HG02588 (cell line): Measurements from ENCODE around the gene CLEC2L.

Source experiments
- ATAC-seq: cut with Tn5 transposase; IDR thresholded peaks from one replicate; pipeline ENCODE4 v1.9.1; 2021; ENCODE audit warnings: mild to moderate bottlenecking, moderate library complexity; ENCODE audit not compliant: unreplicated experiment

Gene CLEC2L

GRCh38 chr7:139523199-139523941 is at the start of gene CLEC2L:
Gene CLEC2L (plus strand): TSS chr7:139523685. CDS start chr7:139523928, 243 bp downstream.
- no peak for ATAC-seq

DNA sequence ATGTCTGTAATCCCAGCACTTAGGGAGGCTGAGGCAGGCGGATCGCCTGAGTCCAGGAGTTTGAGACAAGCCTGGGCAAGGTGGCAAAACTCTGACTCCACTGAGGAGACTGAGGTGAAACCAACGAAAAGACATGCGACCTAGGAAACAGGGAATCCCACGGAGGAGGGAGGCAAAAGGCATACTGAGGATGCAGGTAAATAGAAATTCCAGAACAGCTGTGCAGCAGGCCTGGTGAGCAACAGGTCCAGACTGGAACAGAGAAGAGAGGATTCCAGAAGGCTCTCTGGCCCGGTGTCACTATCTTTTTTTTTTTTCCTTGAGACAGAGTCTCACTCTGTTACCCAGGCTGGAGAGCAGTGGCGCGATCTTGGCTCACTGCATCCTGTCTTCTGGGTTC is 47.3 kb upstream of the CLEC2L start:
- ATAC-seq, result no peak

DNA sequence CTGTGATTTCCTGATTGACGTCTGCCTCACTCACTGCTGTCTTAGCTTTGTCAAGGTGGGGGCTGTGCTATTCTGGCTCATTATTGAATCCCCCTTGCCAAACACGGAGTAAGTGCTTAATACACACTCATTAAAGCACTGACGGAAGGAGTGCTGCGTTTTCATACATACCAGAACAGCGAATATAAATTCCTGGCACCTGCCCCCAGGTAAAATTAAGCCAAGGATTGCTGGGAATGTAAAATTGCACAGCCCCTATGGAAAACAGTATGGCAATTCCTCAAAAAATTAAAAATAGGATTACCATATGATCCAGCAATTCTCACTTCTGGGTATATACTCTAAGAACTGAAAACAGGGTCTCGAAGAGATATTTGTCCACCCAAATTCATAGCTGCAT is 46.6 kb upstream of the CLEC2L start:
- ATAC-seq, result no peak

GRCh38 chr7:139479620-139480019 is 43.9 kb upstream of the CLEC2L start:
- no peak for ATAC-seq

DNA sequence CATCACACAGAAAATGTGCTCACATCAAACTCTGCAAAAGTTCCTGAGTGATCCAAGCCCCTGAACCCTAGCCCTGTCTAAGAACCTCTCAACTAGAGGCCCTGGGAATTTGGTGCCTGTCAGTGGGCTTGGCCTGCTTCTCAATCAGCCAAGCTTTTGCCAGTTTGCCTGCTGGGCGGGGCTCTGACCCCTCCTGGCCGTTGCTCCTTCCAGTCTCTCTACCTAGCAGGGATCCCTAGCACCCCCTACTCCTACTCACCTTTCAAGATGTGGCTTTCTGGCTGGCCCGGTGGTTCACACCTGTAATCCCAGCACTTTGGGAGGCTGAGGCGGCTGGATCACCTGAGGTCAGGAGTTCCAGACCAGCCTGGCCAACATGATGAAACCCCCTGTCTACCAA is 42.1 kb upstream of the CLEC2L start:
- ATAC-seq, result no peak

DNA sequence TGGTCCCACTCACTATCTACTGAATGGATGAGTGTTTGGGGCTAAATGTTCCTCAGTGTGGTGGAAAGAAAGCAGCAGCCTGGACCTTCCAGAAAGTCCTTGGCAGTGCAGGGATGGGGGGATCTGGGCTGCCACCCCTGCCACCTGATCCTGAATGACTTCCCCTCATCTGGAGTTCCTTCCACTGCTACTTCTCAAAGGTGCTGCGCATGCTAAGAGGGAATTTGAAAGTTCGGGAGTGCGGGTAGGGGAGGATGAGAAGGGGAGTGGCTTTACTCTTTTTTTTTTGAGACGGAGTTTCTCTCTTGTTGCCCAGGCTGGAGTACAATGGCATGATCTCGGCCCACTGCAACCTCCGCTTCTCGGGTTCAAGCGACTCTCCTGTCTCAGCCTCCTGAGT is 41.4 kb upstream of the CLEC2L start:
- no peak for ATAC-seq

DNA sequence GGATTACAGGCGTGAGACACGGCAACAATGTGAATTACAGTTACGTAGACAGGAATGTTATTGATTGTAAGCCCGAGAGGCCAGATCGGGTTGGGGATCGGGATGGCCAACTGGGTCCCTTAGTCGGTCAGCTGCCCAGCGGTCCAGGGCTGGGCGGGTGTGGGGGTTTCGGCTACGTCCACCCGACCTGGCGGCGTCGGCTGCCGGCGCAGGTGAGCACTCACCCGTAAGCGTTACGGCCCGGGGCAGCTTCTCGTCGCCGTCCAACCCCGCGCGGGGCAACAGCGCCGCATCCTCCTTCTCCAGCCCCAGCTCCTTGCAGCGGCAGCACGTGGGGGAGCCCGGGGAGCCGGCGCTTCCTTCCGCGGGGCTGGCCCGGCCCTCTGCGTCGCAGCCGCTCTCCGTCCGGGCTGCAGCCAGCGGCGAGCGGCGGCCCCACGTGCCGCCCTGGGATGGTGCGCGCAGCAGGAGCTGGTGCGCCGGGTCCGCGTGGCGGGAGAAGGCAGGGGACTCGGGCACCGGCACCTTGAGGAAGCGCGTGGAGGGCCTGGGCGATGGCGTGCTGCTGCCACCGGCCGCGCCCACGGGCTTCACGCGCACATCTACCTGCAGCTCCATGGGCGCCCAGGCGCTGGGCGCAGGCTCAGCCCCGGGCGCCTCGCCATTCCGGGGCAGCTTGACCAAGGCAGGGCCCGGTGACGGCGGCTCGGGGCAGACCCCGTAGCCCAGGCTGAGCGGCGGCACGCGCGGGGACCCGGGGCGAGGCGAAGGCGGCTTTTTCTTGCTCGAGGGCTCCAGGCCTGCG is 40.6 kb upstream of the CLEC2L start:
- ATAC-seq, result peak; percentile 26

DNA sequence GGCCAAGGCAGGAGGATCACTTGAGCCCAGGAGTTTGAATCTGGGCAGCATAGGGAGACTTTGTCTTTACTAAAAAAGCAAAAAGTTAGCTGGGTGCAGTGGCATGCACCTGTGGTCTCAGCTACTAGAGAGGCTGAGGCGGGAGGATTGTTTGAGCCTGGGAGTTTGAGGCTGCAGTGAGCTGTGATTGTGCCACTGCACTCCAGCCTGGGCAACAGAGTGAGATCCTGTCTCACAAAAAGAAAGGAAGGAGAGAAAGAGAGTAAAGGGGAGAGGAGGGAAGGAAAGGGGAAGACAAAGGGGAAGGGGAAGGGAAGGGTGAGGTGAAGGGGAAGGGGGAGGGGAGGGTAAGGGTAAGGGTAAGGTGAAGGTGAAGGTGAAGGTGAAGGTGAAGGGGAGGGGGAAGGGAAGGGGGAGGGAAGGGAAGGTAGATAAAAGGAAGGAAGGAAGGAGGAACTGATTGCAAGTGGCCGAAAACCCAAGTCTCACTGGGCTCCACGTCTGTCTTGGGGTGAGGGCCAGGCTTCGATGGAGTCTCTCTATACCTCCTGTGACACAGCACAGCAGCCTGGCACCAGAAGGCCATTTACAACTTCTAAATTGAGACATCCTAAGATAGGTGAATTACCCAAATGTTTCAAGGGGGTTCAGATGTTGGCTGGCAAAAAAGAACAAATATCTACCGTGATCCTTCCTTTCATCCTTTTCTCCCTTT is 36.0 kb upstream of the CLEC2L start:
- ATAC-seq, result no peak

- no peak for ATAC-seq
Measured at GRCh38 chr7:139488810-139489209, 34.7 kb upstream of the CLEC2L start.

- ATAC-seq, result no peak
Measured at GRCh38 chr7:139490130-139490529, 33.4 kb upstream of the CLEC2L start.

- no peak for ATAC-seq
Measured at GRCh38 chr7:139492293-139492692, 31.2 kb upstream of the CLEC2L start.

- ATAC-seq, result peak; percentile 80
Measured at GRCh38 chr7:139494835-139495579, 28.5 kb upstream of the CLEC2L start.

DNA sequence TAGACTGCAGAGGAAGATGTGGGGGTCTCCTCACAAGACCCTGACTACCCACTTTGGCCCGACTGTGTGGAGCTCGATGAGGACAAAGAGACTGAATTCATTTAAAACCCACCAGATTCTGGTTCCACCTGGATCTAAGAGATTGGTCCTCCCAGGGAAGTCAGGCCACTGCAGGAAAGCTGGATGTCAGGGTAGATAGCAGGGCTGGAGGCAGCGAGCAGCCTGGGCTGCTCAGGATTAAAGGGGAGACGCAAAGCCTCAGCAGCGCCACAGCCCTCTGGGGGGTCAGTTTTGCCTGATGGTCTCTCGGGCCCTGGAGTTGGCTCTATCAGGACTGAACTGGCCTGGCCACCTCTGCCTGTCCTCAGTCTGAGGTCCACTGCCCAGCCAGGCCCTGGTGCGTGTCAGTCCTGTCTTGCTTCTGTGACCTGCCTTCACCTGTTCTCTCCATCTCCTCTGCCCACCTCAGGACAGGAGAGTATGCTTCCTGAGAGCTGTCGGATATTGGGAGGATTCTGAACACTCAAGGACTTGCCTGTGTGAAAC is 27.8 kb upstream of the CLEC2L start:
- no peak for ATAC-seq

GRCh38 chr7:139496528-139496927 is 27.0 kb upstream of the CLEC2L start:
- ATAC-seq, result no peak

DNA sequence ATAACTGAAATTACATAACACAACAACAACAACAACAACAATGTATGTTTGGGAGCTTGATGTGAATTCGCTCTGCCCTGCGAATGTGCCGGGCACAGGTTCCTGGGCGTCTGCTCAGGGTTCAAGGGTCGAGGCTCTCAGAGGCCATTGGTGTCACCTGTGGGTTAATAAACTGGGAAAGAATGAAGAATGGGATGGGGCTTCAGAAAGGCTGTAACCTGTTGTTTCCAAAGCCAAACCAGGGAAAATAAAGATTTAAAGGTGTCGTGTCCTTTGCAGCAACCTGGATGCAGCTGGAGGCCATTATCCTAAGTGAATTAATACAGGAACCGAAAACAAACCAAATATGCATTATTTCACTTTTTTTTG is 22.7 kb upstream of the CLEC2L start:
- no peak for ATAC-seq

DNA sequence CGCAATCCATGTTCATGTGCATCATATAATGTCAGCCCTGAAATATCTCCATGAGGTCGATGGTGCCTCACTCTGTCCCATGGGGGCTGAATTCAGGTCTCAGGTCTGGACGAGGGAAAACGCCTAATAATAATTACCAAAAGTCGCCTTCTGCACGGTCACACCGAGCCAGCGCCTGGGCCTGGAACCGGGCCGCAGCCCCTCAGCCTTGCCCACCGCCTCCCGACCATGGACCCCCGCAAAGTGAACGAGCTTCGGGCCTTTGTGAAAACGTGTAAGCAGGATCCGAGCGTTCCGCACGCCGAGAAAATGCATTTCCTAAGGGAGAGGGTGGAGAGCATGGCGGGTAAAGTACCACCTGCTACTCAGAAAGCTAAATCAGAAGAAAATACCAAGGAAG is 21.3 kb upstream of the CLEC2L start:
- no peak for ATAC-seq

DNA sequence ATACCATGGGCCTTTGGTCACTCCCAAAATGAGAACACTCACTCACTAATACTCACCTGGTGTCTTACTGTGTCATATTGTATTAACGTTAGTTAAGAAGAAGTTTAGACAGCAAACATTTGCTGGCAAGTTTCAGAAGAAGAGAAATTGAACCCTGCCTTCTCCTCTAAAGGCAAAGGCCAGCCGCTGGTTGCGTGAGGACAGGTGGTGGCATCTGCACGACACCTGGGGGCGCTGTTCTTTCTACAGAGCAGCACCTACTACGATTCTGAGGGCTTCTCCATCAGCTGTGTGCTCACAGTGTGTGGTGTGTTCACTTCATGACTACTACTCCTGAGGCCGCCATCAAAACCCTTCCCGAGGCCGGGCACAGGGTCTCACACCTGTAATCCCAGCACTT is 17.9 kb upstream of the CLEC2L start:
- ATAC-seq, result no peak

GRCh38 chr7:139509535-139509934 is 13.9 kb upstream of the CLEC2L start:
- no peak for ATAC-seq

- ATAC-seq, result no peak
Measured at GRCh38 chr7:139511315-139511714, 12.2 kb upstream of the CLEC2L start.

GRCh38 chr7:139515266-139515665 is 8.2 kb upstream of the CLEC2L start:
- no peak for ATAC-seq

DNA sequence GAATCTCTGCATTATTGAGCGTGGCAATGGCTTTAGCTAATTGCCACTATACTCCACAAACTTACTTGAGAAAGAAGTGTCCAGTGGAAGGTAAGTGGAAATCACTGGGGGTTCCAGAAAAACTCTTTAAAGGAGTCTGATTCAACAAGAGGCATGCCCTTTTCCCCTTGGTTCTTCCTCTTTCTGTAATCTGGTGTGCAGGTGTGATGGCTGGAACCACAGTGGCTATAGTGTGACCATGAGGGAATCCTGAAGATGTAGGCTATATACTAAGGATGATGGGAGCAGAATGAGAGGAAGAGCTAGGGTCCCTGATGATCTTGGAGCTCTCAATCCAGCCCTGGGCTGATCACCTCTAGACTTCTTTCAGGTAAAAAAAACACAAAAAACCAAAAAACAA is 2.0 kb upstream of the CLEC2L start:
- no peak for ATAC-seq
